ENCODE data around the gene NXPH2.

Gene NXPH2

DNA sequence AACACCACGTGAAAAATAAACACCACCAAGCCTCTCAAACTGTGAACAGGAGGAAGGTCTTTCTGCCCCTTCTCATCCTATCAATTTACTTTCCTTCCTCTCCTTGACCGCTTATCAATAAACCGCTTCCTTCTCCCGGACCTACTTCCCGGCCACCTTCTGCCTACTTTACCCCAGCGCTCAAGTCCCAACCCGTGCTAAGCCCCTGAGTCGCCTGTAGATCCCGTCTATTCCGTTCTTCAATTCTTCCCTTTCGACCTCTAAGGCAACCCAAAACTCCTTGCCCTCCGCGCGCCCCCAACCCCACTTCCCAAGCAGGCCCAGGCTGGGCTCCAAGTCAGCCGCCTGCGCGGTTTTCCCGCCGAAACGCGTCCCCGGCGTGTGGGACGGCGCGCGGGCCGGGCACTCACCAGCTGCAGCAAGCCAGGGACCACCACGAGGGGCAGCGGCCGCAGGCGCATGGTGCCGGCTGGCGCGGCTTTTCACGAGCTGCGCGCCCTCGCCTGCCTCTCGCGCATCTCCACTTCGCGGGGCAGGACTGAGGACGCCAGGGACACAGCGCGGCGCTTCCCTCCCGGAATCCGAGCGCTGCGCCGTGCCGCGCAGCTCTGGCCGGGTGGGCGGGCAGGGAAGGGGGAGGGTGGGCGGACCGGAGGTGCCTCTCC is at the start of gene NXPH2:
Gene NXPH2 (minus strand): TSS at position 610 of the 665 bp plus-strand sequence. CDS start 149 bp downstream, at position 461.
- no peak for DNase-seq

DNA sequence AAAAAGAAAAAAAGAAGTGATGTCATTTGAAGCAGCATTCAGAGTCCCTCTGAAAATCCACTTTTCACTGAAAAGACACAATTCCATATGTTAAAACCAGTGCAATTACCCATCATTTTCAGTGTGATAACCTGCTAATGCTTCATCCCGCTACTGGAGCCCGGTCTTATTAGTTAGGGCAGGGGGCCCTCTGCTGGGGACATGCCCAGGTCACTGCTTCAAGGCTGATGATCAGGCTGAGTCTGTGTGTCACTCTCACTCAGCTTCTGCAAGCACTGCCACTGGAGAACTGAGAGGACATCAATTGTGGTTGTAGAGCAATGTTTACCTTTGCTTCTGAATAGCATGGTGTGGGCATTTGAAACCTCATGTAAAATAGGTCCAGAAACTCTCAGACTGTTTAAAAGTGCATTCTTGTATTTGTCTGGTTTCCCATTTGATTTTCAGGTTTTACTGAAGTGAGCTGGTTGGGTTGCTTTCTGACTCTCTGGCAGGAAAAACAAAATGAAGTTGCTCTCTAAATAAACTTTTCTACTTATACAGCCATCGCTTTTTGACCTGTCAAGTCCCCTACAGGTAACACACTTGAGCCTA is 49.2 kb upstream of the NXPH2 start:
- DNase-seq: peak in 1 of 2 experiments; percentile 41

DNA sequence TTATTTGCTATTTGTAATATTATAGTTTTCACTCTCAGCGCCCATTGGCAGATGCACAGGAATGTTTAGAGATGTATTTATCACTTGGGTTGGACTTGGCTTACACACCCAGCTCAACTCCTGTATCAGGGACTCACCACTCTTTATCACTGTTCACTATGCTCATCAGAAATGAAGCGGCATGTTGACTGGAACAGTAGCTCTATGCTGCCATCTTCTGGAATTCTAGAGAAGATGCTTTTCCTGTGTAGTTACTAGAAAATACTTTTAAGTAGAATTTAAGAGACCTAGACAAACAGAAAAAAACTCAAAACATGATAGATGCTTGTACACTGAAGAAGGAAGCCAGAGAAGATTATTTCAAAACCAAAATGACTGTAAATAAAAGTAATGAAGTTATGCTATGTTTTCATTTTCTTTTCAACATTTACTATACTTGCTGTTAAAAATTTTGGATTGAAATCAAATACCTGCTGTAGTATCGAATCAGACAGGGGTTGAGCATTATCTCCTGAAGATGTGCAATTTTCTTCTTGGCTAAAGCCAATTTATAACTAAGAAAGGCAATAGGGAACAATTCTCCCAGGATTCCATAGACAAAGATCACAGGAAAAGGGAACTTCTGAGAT is 47.4 kb upstream of the NXPH2 start:
- peak; percentile 10 to 64 for DNase-seq

DNA sequence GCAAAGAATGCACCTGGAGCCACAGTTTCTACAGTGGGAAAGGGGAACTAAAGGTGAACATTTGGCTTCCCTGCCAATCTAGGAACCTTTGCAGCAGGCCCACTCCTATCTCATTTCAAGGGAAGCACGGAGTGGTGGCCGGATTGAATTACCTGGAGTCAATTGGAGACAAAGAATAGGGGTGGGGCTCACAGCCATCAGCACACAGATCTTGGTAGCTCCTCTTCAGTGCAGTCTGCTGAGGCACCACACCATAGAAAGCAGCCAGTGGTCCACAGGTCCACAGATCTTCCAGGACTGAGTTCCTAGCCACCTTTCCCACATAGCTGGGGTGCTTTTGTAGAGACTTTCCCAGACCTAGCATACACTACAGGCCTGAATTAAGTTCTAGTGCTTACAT is 43.5 kb upstream of the NXPH2 start:
- no peak for DNase-seq

DNA sequence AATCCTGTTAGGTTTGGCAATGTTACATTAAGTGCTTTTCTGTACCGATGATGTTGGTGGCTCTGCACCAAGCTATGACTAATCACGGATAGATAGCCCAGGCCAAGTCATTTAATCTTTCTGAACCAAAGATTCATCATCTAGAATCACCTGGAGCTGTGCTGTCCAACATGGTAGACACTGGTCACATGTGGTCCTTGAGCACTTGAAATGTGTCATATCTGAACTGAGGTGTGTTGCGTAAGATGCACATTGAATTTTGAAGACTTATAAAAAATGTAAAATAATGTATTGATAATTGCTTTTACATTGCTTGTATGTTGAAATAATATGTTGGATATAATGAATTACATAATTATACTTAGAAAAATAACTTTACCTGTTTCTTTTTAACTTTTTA is 39.8 kb upstream of the NXPH2 start:
- DNase-seq: no peak

DNA sequence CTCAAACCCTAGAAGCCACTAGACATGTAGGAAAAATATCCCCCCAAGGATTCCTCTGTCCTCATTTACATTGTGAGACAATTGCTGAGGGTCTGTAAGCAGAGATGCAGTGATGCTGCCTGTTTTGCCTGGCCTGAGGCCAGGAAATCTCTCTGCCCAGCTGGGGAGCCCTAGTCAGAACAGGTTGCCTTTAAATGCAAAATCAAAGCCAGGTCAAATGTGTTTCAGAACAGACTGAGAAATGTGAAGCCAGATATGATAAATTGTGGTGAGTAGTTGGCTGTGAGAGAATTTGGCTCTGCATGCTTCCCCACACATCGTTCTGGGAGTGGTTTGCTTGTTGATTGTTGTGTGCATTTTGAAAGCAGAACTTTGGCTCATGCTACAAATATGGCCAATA is 38.4 kb upstream of the NXPH2 start:
- no peak for DNase-seq

DNA sequence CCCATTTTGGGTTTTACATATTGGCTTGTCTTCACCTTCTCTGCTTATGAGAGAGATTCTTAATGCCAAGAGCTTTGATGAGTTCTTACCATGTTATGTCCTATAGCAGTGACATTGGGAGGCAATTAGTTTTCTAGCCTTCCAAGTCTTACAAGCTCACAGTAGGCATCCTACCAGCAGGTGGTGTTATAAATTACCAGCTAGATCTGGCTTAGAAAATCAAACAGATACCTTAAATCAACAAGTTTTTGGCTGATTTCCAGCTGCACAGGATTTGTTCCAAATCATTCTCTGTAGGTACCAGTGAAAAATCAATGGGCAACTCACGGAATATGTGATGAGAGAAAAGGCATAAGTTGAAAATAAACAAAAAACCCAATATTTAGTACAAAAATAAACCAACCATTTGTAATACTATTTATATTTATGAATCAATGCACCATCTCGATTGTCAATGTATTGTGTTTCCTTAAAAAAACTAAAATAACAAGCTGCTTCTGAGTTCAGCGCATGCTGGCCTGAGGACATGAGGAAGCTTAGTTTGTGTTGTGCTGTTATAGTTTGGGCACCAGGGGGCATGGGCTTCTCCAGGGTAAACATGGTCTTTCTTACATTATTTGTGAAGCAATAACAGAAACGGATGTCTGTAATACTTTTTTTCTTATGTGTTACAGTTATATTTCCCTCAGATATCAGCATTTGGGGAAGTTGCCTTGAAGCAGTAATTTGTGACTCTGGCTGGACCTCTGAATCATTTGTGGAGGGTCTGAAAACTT is 34.1 kb upstream of the NXPH2 start:
- peak in 1 of 2 experiments; percentile 8 for DNase-seq

DNA sequence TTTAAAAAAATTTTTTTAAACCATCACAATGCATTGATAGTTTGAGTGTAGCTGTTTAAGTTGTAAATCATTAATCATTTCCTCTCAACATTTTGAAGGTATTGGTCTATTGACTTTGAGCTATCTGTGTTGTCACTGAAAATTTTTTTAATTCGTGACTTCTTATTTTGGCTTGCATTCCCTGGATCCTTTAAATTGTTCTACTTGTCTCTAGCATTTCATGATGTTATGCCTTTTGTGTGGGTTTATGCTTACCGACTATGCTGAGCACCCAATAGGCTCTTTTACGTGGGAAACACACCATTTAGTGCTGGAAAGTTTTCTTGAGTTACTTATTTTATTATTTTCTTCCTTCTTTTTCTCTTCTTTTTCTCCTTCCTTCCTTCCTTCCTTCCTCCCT is 31.2 kb upstream of the NXPH2 start:
- no peak for DNase-seq

DNA sequence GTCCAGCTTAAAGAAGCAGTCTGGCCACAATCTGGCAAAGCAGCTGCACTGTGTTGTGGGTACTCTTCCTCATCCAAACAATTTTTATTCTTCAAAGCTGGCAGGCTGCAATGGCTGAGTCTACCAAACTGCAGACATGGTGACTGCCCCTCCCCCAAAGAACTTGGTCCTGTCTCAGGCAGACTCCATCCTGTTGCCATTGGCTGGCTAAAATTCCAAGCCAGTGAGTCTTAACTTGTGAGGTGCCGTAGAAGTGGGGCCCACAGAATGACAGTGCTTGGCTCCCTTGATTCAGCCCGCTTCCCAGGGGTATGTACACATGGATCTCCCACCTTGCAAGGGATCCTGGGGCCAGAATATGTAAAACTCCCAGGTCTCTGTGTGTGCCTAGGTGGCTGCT is 14.5 kb upstream of the NXPH2 start:
- no peak for DNase-seq

DNA sequence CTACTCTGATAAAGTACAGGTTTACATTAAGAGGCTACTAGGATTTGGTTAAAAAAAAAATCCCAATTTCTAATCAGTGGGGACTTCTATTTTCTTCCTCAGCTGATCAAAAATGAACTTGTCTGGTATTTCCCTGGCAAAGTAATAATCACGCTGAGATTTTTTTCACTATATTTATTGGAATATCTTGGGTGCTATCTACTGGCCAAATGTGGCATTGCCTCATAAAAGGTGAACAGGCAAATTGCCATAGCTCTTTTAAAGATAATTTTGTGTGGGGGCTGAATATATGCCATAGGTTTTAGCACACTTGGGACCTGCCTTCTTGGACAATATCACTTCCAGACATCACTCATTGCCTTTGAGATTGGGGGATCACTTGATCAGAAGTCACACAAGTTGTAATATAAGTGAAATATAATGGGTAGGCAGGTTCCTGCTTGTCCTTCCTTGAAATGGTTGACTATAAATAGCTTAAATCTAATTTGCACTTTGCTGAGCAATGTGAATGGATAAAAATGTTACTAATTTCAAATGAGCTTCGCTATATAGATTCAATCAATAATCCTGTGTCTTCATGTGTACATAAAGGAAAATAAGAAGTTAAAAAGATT is 7.0 kb upstream of the NXPH2 start:
- DNase-seq: peak; percentile 2 to 23

DNA sequence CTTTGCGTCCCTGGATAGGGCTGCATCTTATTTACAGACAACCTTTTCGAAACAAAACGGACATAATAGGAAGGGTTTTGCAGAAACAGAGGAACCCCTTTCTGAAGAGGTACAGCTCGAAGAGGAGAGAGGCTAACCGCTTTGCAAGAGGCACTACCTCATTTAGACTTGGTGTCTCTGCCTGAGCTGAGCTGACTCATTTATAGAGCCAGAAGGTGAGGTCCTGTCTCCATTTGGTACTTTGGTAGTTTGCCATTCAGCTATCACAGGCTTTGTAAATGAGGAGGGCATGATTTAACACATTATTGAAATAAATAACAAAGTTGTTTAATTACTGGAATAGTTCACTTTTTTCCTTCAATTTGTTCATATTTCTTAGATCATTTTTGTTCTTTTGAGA is 2.2 kb upstream of the NXPH2 start:
- DNase-seq: no peak

DNA sequence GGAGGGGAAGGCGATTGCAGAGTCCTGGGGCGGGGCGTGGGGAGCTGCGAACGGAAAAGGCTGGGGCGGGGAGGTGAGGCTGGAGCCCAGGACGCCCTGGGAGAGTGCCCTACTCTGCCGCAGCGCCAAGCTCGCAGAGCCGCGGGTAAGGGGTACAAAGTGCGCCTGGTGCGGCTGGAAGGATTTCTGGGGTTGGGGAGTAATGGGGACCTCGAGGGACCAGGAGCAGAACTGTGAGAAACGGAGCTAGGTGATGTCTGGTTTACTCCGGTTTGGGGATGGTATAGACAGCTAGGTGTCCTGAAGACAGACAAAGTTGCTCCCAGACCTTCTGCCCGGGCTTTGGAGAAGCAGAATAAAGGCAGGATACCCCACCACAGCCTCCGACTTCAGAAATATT is 718 bp upstream of the NXPH2 start:
- no peak for DNase-seq

DNA sequence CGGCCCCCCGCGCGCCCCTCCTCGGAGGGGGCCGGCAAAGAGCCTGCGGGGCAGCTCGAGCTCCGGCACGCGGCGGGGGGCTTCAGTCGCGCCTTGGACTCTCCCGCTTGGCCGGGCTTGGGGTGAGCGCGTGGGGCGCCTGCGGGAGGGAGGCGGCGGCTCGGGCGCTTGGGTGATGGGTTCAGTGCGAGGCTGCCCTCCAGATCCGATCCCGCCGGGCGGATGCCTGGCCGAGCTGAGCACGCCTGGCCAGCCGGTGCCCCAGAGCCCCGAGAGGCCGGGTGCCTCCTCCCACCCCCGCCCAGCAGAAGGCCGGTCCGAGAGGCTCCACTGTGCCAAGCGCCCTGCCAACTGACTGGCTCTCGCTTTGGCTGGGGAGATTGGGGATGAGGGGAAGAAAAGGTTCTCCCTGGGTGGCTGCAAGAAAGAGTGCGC is 273 bp upstream of the NXPH2 start:
- no peak for DNase-seq

DNA sequence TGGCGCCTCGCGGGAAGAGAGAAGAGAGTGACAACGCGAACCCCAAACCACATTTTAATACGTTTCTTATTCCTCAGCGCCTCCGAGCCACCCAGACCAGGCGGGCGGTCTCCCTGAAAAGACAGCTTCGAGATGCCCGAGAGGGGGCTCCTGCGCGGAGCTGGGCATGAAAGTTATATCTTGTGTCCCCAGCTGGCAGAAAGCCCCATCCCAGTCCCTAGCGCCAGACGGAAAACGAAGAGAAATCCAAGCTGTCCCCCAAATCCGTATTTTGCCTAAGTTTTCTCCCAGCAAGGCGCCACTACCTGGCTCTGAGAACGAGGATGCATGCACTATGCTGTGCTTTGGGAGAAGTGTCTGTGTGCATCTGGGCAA is 797 bp downstream of the NXPH2 start:
- no peak for DNase-seq

DNA sequence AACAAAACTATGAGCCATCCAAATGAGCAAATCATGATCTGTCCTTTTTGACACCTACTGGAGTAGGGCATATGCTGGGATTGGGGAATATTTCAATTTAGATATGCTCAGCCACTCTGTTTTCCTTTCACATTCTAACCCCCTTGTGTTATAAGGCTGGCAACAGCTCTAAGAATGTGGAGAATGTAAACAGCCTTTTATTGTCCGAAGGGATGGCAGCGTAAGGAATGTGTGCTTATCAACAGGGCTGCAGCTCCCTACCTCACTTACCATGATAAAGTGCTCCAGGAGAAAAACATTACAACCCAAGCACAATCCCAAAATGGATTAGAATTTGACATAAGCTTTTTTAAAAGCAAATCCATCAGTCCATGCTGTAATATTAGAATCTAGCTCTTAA is 2.2 kb downstream of the NXPH2 start:
- peak in 1 of 2 experiments; percentile 67 for DNase-seq

DNA sequence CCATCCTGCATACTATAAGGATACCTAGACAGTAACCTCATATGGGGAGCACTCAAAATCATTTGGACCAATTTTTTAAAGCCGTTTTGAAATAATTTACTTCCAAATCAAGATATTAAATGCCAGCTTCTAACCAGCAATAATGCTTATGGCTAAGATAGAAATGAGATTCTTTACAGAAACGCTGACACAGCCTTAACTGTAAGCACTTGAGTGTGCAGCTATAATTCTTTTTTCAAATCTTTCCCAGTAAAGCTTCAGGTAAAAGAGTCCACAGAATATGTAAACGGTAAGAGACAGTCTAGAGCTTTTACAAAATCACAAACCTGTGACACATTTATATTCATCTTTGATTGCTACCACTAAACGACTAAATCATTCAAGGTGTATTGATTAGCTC is 4.5 kb downstream of the NXPH2 start:
- DNase-seq: no peak

DNA sequence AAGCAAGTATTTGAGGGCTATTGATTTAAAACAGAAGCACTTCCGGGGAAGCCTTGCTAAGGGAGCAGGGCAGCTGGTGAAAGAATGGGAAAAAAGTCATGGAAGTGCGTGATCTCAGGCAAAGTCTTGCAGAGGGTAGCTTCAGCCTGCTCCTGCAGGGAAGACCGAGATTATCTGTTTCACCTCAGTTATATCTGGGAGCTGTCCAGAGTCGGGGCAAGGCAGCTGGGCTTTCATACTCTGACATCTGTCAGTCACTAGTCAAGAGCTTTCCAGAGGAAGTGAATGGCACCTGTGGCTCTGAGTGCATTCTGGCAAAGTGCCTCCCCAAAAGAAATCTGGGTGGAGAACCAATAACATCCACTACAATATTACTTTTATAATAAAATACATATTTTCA is 8.7 kb downstream of the NXPH2 start:
- DNase-seq: no peak

DNA sequence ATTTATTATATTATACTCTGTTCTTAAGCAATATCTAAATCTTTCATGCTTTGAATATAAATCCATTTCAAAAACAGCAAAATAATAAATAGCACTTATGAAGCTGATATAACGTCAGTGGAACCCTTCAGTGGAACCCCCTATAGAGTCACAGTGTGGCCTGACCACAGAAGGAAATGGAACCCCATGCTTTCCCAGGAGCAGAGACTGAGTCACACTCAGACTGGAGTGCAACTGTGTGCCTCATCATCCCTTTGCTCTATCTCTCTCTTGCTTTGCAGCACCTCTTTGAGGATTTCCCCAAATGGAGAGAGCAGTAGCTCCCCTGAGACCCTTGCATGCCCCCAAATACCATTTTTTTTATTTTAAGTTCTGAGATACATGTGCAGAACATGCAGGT is 13.1 kb downstream of the NXPH2 start:
- no peak for DNase-seq

DNA sequence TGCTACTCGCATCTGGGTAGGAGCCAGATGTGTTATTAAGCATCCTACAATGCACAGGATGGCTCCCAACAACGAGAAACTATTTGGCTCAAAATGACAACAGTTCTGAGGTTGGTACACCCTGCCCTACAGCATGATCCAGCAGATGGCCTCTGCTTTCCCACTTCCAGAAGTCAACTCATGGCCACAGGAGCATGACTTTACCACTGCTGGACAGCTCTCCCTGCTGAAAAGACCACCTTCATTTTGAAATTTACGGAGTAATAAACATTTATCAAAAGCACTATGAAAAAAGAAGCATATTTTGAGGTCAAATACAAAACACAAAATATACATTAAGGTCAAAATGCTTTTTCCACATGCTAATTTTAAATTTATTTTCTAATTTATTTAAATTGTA is 13.7 kb downstream of the NXPH2 start:
- no peak for DNase-seq

DNA sequence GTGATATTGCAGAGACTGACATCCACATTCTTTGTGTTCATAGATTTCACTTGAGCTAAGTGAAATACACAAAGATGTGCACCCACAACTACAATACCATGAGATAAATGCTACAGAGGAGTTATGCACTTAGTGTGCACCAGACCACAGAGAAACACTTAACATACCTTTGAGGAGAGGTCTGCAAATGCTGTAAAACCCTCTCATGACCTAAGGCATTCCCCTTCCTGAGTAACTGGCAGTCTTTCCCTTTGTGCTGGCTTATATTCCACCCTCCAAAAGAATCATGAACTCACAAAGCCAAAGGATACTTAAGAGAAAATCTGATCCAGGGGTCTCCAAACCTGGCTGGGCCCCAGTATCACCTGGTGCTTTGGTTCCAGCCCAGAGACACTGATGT is 16.2 kb downstream of the NXPH2 start:
- DNase-seq: no peak

DNA sequence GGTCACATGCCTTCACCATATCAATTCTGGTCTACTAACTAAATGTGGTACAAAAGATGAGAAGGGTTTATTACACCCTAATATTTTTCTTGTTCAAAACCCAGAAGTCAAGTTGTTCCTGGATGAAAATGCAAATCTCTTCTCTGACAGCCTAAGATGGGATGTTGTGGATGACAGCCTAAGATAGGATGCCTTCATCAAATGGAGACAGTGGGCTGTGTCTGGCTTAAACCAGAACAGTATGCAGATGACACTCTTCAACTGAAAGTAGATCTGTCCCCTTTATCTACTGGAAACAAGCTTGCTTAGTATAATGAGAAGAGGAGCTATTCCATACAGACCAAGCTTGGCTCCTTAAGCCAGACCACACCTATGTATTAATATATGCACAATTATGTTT is 17.7 kb downstream of the NXPH2 start:
- no peak for DNase-seq

DNA sequence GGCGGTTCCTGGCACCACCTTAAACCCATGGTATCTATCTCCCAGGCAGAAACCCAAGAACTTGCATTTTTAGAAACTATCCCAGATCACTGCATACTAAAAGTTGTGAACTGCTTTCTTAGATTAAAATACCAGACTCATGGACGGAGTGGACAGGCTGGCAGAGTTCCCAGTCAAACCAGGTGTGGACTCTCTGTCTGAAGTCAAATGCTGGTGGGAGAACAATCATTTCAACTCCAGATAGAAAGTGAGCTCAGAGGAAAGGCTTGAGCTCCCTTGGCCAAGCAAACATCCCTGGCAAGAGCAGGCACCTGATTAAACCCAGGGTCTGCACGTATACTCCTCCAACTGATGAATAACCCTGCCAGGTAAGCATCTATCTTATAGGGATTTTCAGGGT is 19.5 kb downstream of the NXPH2 start:
- no peak for DNase-seq

DNA sequence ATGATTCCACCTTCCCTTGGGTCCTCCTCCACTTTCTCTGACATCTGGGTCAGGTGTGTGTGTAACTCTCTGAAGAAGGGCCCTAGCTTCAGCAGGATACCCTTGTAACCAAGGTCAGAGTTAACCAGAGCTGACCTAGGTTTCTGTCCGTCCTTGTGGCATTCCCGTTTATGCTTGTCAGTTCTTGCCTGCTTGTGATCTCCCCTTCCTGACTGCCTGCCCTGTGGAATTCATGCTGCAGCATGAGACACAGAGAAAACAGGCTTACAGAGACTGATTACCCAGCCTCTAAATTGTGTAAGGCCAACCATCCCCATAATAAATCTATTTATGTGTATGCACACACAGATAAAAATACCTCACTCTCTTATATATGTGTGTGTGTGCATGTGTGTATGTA is 22.8 kb downstream of the NXPH2 start:
- no peak for DNase-seq
